Calu3 (cell line): ENCODE measurements around the gene CLIP1. TPM values are rescaled to one million over a fixed set of nuclear protein-coding genes. Genes with fewer than 3 reads are reported as not detected.
A peak's percentile ranks its signal among the peaks of the same experiment; 100 is the strongest.
"Not testable (repeated sequence)": the region's sequence is repeated elsewhere in the genome, so short reads cannot be mapped to it uniquely, and the experiment has no call there.

Experiments used
- BruUV-seq: library from RNA; stranded (reverse); fragments of 400-500 nt; replicated peaks from 2 replicates; lab custom pipeline; 2021; lab: Mats Ljungman, UMichigan
- CTCF ChIA-PET: fragments of 300-600 bp; sonication (Branson Sonifier 250); formaldehyde crosslinking; loops from one replicate; lab custom pipeline; 2022; ENCODE audit warnings: antibody characterized with exemption; lab: Charles Lee
- DNase-seq: peaks from one replicate; pipeline ENCODE4 v3.0.0; 2022
- H3K27ac Mint-ChIP-seq: one replicate; pipeline ENCODE4 v1.8.0; 2022; ENCODE audit warnings: mixed read lengths; ENCODE audit not compliant: unreplicated experiment
- H3K27me3 Mint-ChIP-seq: one replicate; pipeline ENCODE4 v1.8.0; 2022; ENCODE audit warnings: mixed read lengths; ENCODE audit not compliant: unreplicated experiment
- H3K36me3 Mint-ChIP-seq: one replicate; pipeline ENCODE4 v1.8.0; 2022; ENCODE audit warnings: mild to moderate bottlenecking, moderate library complexity, mixed read lengths; ENCODE audit not compliant: insufficient read depth, unreplicated experiment
- H3K4me1 Mint-ChIP-seq: one replicate; pipeline ENCODE4 v1.8.0; 2022; ENCODE audit warnings: mild to moderate bottlenecking, low read depth, mixed read lengths; ENCODE audit not compliant: unreplicated experiment
- H3K4me3 Mint-ChIP-seq: one replicate; pipeline ENCODE4 v1.8.0; 2022; ENCODE audit warnings: mild to moderate bottlenecking, low read depth, moderate library complexity, mixed read lengths; ENCODE audit not compliant: unreplicated experiment
- H3K9me3 Mint-ChIP-seq: one replicate; pipeline ENCODE4 v1.8.0; 2022; ENCODE audit warnings: low read depth, mixed read lengths; ENCODE audit not compliant: unreplicated experiment
- CTCF ChIP-seq: fragments of 200-600 bp; IDR thresholded peaks from one replicate; pipeline ENCODE4 v1.8.0; 2022; ENCODE audit warnings: antibody characterized with exemption; ENCODE audit not compliant: unreplicated experiment
- intact Hi-C: fragments of 100-400 bp; cut with micrococcal nuclease; formaldehyde crosslinking; loops from one replicate; pipeline ENCODE4 v1.10.0; 2022; ENCODE audit not compliant: unreplicated experiment
- total RNA-seq: library from RNA; stranded (reverse); gene quantifications from 2 replicates; pipeline ENCODE4 v1.2.3, GENCODE V29; 2022

CLIP1 gene
- total RNA-seq, 1 experiment from 2014 or later = 95.3 TPM

DNA sequence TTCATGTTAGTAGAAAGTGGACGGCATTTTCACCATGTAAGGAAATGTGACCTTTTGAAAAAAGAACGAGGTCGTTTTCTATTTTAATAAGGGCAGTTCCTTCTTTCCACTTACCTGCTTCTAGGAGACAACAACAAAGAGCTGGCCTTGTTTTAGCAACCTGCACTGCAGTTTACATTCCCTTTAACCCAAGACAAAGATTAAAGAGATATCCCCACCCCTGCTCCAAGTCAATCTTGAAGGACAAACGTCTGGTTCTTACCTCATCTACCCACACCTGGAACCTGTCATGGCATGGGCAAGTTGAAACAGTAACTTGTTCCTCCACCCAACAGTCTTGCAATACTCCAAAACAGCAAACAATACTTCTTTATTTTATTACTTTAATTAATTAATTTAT is 45.5 kb upstream of the CLIP1 start:
- no TSS peak for BruUV-seq
- DNase-seq = no peak
- Mint-ChIP-seq H3K4me1 (no peaks in the 10 kb centered on the region), H3K9me3 (no peaks in the 10 kb centered on the region), H3K4me3 (no peak overlapping the region), H3K27ac (peak overlapping the region; percentile 54), H3K36me3 (peaks cover 12% of the 10 kb centered on the region), H3K27me3 (no peaks in the 10 kb centered on the region)
- CTCF ChIA-PET = interaction anchor here (0.8 kb wide), 2 partner anchors 10 to 61 kb away, joined by 3 to 5 read pairs; no protein-coding TSS in a partner anchor
- TF ChIP-seq CTCF = no peak
- intact Hi-C loops = no loop called here

GRCh38 chr12:122464317-122465042 is 42.0 kb upstream of the CLIP1 start:
- Mint-ChIP-seq H3K4me3 (peak overlapping the region; percentile 32), H3K36me3 (peaks cover 17% of the 10 kb centered on the region), H3K27ac (peak overlapping the region; percentile 94)
- H3K27me3 Mint-ChIP-seq, H3K4me1 Mint-ChIP-seq, BruUV-seq, H3K9me3 Mint-ChIP-seq: not testable (repeated sequence)
- peak; percentile 77 for DNase-seq
- intact Hi-C loops = loop anchor here (5.0 kb wide), 1 partner anchor 42 kb away; the partner anchor contains the start of gene CLIP1
- CTCF ChIA-PET = interaction anchor here (0.6 to 1.0 kb wide), 4 partner anchors 15 to 72 kb away, joined by 3 to 6 read pairs (median 4); no protein-coding TSS in a partner anchor

- no peaks in the 10 kb centered on the region for H3K9me3 Mint-ChIP-seq
- CTCF ChIA-PET = interaction anchor here (0.6 to 1.1 kb wide), 2 partner anchors 11 to 33 kb away, joined by 3 read pairs; no protein-coding TSS in a partner anchor
- peaks cover 22% of the 10 kb centered on the region for H3K36me3 Mint-ChIP-seq
- DNase-seq = no peak
- no peak for TF ChIP-seq CTCF
- H3K27ac Mint-ChIP-seq = peak overlapping the region; percentile 47
- H3K27me3 Mint-ChIP-seq = no peaks in the 10 kb centered on the region
- BruUV-seq = no TSS peak
- H3K4me3 Mint-ChIP-seq = no peak overlapping the region
- no peaks in the 10 kb centered on the region for H3K4me1 Mint-ChIP-seq
- intact Hi-C loops = loop anchor here (5.0 kb wide), 1 partner anchor 38 kb away; the partner anchor contains the start of gene CLIP1
These were observed 38.2 kb upstream of the CLIP1 start for GRCh38 chr12:122460641-122461040.

- Mint-ChIP-seq H3K27me3 (no peaks in the 10 kb centered on the region), H3K9me3 (no peaks in the 10 kb centered on the region), H3K4me1 (no peaks in the 10 kb centered on the region), H3K36me3 (peaks cover 22% of the 10 kb centered on the region), H3K27ac (no peak overlapping the region), H3K4me3 (no peak overlapping the region)
- no TSS peak for BruUV-seq
- CTCF ChIA-PET = interaction anchor here (1.1 kb wide), 1 partner anchor 11 kb away, joined by 3 read pairs; no protein-coding TSS in a partner anchor
- intact Hi-C loops = loop anchor here (5.0 kb wide), 1 partner anchor 38 kb away; the partner anchor contains the start of gene CLIP1
- DNase-seq = no peak
- TF ChIP-seq CTCF = no peak
These were observed 37.6 kb upstream of the CLIP1 start for GRCh38 chr12:122460061-122460460.
